HG02973 (cell line): Measurements from ENCODE around the gene ANP32E.

Experiments used
- ATAC-seq: cut with Tn5 transposase; IDR thresholded peaks from one replicate; pipeline ENCODE4 v1.9.1; 2021; ENCODE audit warnings: moderate library complexity; ENCODE audit not compliant: unreplicated experiment

Gene ANP32E

GRCh38 chr1:150171801-150172200 lies 64.1 kb downstream of the ANP32E start:
- no peak for ATAC-seq

GRCh38 chr1:150168960-150169601 lies 66.8 kb downstream of the ANP32E start:
- no peak for ATAC-seq
